Nephron progenitor cell (in vitro differentiated cells): ENCODE results near the gene SMAD3.

Experiments used
- DNase-seq: peaks from one replicate; pipeline ENCODE4 v3.0.0; 2021
- H3K27ac Mint-ChIP-seq: 2 replicates; pipeline ENCODE4 v1.8.0; 2021; ENCODE audit warnings: mild to moderate bottlenecking, moderate library complexity, mixed read lengths
- H3K27me3 Mint-ChIP-seq: 2 replicates; pipeline ENCODE4 v1.8.0; 2021; ENCODE audit warnings: mild to moderate bottlenecking, low read depth, mixed read lengths; ENCODE audit not compliant: poor library complexity
- H3K36me3 Mint-ChIP-seq: 2 replicates; pipeline ENCODE4 v1.8.0; 2021; ENCODE audit warnings: low read depth, mixed read lengths
- H3K4me1 Mint-ChIP-seq: 2 replicates; pipeline ENCODE4 v1.8.0; 2021; ENCODE audit warnings: mixed read lengths
- H3K4me3 Mint-ChIP-seq: 2 replicates; pipeline ENCODE4 v1.8.0; 2021; ENCODE audit warnings: mild to moderate bottlenecking, moderate library complexity, mixed read lengths
- H3K9me3 Mint-ChIP-seq: 2 replicates; pipeline ENCODE4 v1.8.0; 2021; ENCODE audit warnings: mild to moderate bottlenecking, moderate library complexity, mixed read lengths
- TF ChIP-seq, protein P1 (sequence below): fragments of 200-600 bp; sonication (generic); IDR thresholded peaks from 2 replicates; pipeline ENCODE4 v1.5.0; 2021; ENCODE audit warnings: antibody characterized with exemption

The SMAD3 gene

DNA sequence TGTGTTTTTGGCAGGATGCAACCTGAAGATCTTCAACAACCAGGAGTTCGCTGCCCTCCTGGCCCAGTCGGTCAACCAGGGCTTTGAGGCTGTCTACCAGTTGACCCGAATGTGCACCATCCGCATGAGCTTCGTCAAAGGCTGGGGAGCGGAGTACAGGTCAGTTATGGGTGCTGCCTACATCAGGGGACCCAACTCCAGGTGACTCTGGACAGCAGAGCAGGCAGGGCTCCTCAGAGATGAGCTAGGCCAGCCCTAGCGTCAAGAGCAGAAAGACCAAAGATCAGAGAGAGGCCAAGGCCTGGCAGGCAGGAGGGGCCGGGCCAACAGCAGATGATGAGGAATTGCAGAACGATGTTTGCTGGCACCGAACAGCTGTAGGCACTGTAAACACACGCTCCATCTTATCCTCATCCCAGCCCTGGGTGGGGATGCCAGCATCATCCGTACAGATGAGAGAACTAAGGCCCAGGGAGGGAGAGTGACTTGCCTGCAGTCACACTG is 122.0 kb downstream of the SMAD3 start:
- Mint-ChIP-seq H3K27me3 (peaks cover 8% of the 10 kb centered on the region), H3K27ac (no peak overlapping the region), H3K36me3 (peaks cover 81% of the 10 kb centered on the region), H3K4me1 (peaks cover 7% of the 10 kb centered on the region), H3K4me3 (no peak overlapping the region), H3K9me3 (no peaks in the 10 kb centered on the region)
- no peak for DNase-seq
- TF ChIP-seq, protein P1, sequence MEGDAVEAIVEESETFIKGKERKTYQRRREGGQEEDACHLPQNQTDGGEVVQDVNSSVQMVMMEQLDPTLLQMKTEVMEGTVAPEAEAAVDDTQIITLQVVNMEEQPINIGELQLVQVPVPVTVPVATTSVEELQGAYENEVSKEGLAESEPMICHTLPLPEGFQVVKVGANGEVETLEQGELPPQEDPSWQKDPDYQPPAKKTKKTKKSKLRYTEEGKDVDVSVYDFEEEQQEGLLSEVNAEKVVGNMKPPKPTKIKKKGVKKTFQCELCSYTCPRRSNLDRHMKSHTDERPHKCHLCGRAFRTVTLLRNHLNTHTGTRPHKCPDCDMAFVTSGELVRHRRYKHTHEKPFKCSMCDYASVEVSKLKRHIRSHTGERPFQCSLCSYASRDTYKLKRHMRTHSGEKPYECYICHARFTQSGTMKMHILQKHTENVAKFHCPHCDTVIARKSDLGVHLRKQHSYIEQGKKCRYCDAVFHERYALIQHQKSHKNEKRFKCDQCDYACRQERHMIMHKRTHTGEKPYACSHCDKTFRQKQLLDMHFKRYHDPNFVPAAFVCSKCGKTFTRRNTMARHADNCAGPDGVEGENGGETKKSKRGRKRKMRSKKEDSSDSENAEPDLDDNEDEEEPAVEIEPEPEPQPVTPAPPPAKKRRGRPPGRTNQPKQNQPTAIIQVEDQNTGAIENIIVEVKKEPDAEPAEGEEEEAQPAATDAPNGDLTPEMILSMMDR, result no peak

- Mint-ChIP-seq H3K27me3 (peaks cover 5% of the 10 kb centered on the region), H3K4me1 (peaks cover 14% of the 10 kb centered on the region), H3K9me3 (no peaks in the 10 kb centered on the region), H3K36me3 (peaks cover 84% of the 10 kb centered on the region), H3K27ac (peak overlapping the region; percentile 83), H3K4me3 (no peak overlapping the region)
- TF ChIP-seq, protein P1, result no peak
- DNase-seq, result no peak
These were observed 123.3 kb downstream of the SMAD3 start for GRCh38 chr15:67188551-67189218.

GRCh38 chr15:67189326-67190051 is 124.1 kb downstream of the SMAD3 start:
- Mint-ChIP-seq H3K4me1 (peaks cover 20% of the 10 kb centered on the region), H3K9me3 (no peaks in the 10 kb centered on the region), H3K4me3 (no peak overlapping the region), H3K36me3 (peaks cover 85% of the 10 kb centered on the region), H3K27ac (no peak overlapping the region), H3K27me3 (peaks cover 5% of the 10 kb centered on the region)
- TF ChIP-seq, protein P1, result no peak
- no peak for DNase-seq

DNA sequence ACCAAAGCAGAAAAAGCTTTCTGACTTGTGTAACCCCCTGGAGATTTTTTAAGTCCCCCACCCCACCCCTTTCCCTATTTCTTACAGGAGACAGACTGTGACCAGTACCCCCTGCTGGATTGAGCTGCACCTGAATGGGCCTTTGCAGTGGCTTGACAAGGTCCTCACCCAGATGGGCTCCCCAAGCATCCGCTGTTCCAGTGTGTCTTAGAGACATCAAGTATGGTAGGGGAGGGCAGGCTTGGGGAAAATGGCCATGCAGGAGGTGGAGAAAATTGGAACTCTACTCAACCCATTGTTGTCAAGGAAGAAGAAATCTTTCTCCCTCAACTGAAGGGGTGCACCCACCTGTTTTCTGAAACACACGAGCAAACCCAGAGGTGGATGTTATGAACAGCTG is 124.9 kb downstream of the SMAD3 start:
- Mint-ChIP-seq H3K4me1 (peaks cover 15% of the 10 kb centered on the region), H3K4me3 (no peak overlapping the region), H3K27ac (no peak overlapping the region), H3K36me3 (peaks cover 85% of the 10 kb centered on the region), H3K27me3 (peaks cover 5% of the 10 kb centered on the region), H3K9me3 (no peaks in the 10 kb centered on the region)
- TF ChIP-seq, protein P1, result no peak
- DNase-seq, result no peak

DNA sequence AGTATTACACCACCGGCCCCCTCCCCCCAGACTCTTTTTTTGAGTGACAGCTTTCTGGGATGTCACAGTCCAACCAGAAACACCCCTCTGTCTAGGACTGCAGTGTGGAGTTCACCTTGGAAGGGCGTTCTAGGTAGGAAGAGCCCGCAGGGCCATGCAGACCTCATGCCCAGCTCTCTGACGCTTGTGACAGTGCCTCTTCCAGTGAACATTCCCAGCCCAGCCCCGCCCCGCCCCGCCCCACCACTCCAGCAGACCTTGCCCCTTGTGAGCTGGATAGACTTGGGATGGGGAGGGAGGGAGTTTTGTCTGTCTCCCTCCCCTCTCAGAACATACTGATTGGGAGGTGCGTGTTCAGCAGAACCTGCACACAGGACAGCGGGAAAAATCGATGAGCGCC is 125.4 kb downstream of the SMAD3 start:
- peaks cover 13% of the 10 kb centered on the region for H3K4me1 Mint-ChIP-seq
- TF ChIP-seq, protein P1, result no peak

More for the DNA sequence above, 125.4 kb downstream of the SMAD3 start:
- Mint-ChIP-seq H3K4me3 (no peak overlapping the region), H3K9me3 (no peaks in the 10 kb centered on the region), H3K27me3 (peaks cover 5% of the 10 kb centered on the region), H3K36me3 (peaks cover 84% of the 10 kb centered on the region), H3K27ac (no peak overlapping the region)
- no peak for DNase-seq
